8988T (cell line): ENCODE results near the gene SPECC1L.

Source experiments
- DNase-seq: peaks from one replicate; pipeline ENCODE4 v3.0.0; 2011

Gene SPECC1L

GRCh38 chr22:24404561-24405275 is 134.1 kb downstream of the SPECC1L start:
- no peak for DNase-seq

- no peak for DNase-seq
Measured at GRCh38 chr22:24405631-24406321, 135.1 kb downstream of the SPECC1L start.

- DNase-seq = no peak
Measured at GRCh38 chr22:24406322-24407277, 136.0 kb downstream of the SPECC1L start.

- DNase-seq = no peak
Measured at GRCh38 chr22:24407278-24407665, 136.6 kb downstream of the SPECC1L start.

GRCh38 chr22:24407884-24408283 is 137.3 kb downstream of the SPECC1L start:
- DNase-seq = no peak

GRCh38 chr22:24408630-24409029 is 138.0 kb downstream of the SPECC1L start:
- DNase-seq = no peak

- DNase-seq = no peak
Measured at GRCh38 chr22:24409707-24410106, 139.1 kb downstream of the SPECC1L start.

- DNase-seq = no peak
Measured at GRCh38 chr22:24410110-24410856, 139.7 kb downstream of the SPECC1L start.

- DNase-seq = no peak
Measured at GRCh38 chr22:24411256-24412004, 140.8 kb downstream of the SPECC1L start.

- DNase-seq = no peak
Measured at GRCh38 chr22:24412274-24412673, 141.6 kb downstream of the SPECC1L start.

GRCh38 chr22:24413271-24413670 is 142.6 kb downstream of the SPECC1L start:
- DNase-seq = no peak

GRCh38 chr22:24413736-24414385 is 143.2 kb downstream of the SPECC1L start:
- no peak for DNase-seq

- no peak for DNase-seq
Measured at GRCh38 chr22:24414523-24414922, 143.9 kb downstream of the SPECC1L start.

GRCh38 chr22:24414984-24415945 is 144.6 kb downstream of the SPECC1L start:
- no peak for DNase-seq

GRCh38 chr22:24416095-24416494 is 145.5 kb downstream of the SPECC1L start:
- DNase-seq = no peak

- DNase-seq = no peak
Measured at GRCh38 chr22:24416611-24417010, 146.0 kb downstream of the SPECC1L start.

GRCh38 chr22:24417200-24417599 is 146.6 kb downstream of the SPECC1L start:
- no peak for DNase-seq

GRCh38 chr22:24417901-24418641 is 147.4 kb downstream of the SPECC1L start:
- peak; percentile 11 for DNase-seq

- peak; percentile 15 for DNase-seq
Measured at GRCh38 chr22:24418786-24419474, 148.3 kb downstream of the SPECC1L start.
